ENCODE results near the gene HK1.

Gene HK1

DNA sequence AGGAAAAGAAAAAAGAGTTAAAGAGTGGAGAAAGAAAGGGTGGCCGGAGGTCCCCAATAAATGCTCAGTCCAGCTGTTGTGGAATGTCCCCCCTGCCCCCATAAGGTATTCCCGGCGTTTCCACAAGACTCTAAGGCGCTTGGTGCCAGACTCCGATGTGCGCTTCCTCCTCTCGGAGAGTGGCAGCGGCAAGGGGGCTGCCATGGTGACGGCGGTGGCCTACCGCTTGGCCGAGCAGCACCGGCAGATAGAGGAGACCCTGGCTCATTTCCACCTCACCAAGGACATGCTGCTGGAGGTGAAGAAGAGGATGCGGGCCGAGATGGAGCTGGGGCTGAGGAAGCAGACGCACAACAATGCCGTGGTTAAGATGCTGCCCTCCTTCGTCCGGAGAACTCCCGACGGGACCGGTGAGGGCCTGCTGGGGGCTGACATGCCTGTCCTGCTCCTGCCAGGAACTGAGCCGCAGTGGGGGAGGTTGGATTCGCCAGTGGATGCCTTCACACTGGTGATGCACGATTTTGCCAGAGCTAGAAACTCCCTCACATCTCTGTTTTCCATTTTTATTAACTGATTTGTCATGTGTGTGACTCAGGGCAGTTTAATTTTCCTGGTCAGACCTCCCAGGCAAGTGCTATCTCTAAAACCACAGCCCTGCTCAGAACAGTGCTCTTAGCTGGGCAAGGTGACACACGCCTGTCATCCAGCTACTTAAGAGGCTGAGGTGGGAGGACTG, 104.3 kb downstream of the HK1 start:
- DNase-seq, result no peak

DNA sequence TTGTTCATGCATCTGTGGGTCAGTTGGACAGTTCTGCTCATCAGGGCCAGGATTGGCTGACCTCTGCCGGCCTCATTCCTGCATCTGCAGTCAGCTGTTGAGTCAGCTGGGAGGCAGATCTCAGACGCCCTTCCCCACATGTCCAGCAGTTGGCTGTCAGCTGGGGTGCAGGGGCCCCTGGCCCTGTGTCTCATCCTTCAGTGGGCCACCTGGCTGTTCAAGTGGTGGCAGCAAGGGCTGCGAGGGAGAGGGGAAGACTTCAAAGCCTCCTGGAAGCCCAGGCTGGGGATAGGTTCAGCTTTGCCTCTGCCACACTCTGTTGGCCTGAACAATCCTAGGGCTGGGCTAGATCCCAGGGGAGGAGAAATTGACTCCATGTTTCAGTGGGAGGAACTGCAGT, 105.3 kb downstream of the HK1 start:
- no peak for DNase-seq

DNA sequence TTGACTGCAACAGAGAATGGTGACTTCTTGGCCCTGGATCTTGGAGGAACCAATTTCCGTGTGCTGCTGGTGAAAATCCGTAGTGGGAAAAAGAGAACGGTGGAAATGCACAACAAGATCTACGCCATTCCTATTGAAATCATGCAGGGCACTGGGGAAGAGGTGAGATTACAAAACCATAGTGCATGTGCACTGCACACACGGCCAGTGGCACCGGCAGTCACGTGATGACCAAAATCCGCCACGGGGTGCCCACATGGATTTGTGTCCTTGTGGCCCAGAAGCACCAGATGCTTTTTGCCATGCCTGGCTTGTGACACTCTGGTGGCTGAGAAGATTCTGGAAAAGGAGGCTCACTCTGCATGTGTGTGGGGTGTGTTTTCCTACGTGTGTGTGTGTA, 106.0 kb downstream of the HK1 start:
- DNase-seq, result no peak

GRCh38 chr10:69385454-69386350, 107.4 kb downstream of the HK1 start:
- DNase-seq, result no peak

DNA sequence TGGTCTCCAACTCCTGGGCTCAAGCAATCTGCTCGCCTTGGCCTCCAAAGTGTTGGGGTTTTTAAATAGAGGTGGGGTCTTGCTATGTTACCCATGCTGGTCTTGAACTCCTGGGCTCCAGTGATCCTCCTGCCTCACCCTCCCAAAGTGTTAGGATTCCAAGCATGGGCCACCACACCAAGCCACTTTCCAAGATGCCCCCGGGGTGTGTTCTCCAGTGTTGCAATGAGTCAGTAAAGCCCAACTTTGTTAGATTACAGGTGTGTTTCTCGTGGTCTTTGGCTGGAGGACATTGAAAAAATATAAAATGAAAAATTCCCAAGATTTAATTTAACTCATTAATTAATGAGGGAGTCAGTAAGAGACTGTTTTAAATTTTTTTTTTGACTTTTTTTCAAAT, 109.2 kb downstream of the HK1 start:
- no peak for DNase-seq

DNA sequence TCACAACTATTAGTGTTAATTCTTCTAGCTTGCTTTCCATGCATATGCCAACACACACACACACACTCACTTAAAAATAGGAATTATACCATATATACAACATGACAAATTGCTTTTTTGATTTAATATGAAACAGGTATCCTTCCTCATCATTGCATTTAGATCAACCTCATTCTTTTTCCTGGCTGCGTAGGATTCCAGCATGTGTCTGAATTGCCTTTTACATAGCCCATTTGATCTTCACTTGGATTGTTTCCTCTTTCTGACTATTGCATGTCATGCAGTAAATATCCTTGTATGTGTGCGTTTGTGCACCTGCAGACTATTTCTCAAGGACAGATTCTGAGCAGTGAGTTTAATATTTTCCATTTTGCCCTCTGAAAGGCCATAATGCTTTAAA, 110.2 kb downstream of the HK1 start:
- no peak for DNase-seq

GRCh38 chr10:69389827-69390490, 111.7 kb downstream of the HK1 start:
- DNase-seq, result no peak

GRCh38 chr10:69391158-69391557, 112.9 kb downstream of the HK1 start:
- DNase-seq, result no peak

GRCh38 chr10:69392481-69393000, 114.2 kb downstream of the HK1 start:
- peak; percentile 71 for DNase-seq

- no peak for DNase-seq
These were observed 115.7 kb downstream of the HK1 start for GRCh38 chr10:69394020-69394419.

DNA sequence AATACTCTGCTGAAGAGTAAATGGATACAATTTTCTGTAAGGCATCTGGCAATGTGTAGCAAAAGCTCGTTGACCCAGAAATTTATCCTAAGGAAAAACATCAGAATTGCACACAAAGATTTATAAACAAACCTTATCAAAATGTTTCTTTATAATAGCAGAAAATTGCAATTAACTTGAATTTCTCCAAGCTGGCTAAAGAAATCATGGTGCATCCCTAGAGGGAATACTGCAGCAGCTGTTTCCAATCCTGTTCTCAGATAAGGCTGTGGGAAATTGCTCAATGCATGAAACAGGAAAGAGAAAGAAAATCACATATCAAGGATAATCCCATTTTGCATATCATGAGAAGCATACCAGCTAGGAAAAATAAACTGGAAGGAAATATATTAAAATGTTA, 119.7 kb downstream of the HK1 start:
- no peak for DNase-seq

DNA sequence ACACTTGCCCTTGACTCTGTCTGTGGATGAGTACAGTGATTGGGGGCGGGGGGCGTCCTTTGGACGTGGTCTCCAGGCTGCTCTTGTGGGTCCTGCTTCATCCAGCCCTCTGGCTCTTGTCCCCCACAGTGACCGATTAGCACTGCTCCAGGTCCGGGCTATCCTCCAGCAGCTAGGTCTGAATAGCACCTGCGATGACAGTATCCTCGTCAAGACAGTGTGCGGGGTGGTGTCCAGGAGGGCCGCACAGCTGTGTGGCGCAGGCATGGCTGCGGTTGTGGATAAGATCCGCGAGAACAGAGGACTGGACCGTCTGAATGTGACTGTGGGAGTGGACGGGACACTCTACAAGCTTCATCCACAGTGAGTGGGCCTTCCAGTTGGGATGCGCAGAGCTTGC, 120.2 kb downstream of the HK1 start:
- DNase-seq, result no peak

DNA sequence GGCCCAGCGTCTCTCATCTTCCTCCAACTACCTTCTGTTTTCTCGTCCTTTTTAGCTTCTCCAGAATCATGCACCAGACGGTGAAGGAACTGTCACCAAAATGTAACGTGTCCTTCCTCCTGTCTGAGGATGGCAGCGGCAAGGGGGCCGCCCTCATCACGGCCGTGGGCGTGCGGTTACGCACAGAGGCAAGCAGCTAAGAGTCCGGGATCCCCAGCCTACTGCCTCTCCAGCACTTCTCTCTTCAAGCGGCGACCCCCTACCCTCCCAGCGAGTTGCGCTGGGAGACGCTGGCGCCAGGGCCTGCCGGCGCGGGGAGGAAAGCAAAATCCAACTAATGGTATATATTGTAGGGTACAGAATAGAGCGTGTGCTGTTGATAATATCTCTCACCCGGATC, 122.6 kb downstream of the HK1 start:
- no peak for DNase-seq

- DNase-seq, result no peak
These were observed 123.1 kb downstream of the HK1 start for GRCh38 chr10:69401416-69401815.

DNA sequence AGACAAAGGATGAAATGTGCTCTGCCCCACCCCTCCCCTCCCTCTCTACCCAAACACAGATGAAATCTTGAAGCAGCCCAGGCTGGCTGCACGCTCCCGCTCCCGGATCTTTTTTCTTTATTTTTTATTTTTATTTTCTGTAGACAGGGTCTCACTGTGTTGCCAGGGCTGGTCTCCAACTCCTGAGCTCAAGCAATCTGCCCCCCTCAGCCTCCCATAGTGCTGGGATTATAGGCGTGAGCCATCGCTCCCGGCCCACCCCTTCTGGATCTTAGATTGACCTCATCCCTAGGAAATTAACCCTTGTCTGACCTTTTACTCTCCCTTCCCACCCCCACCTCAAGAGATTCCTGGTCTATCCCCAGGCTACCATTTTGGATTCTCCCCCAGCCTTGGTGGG, 124.1 kb downstream of the HK1 start:
- DNase-seq, result no peak

- no peak for DNase-seq
These were observed 124.8 kb downstream of the HK1 start for GRCh38 chr10:69403066-69403465.

DNA sequence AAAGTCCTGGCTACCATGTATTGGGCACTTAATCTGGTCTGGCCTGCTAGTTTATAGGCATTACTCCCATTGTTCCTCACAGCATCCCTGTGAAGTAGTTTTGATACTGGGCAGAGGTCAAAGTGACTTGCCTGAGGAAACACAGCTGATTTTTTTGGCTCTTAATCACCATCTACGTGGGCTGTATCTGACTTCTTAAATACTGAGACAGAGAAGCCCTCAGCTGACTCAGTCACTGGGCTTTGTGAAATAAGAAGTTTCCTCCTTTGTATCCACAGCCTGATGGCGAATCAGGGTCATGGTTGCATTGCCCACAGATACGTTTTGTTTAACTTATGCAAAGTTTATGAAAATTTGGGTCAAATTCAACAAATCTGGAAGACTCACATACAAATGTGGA, 125.2 kb downstream of the HK1 start:
- no peak for DNase-seq

DNA sequence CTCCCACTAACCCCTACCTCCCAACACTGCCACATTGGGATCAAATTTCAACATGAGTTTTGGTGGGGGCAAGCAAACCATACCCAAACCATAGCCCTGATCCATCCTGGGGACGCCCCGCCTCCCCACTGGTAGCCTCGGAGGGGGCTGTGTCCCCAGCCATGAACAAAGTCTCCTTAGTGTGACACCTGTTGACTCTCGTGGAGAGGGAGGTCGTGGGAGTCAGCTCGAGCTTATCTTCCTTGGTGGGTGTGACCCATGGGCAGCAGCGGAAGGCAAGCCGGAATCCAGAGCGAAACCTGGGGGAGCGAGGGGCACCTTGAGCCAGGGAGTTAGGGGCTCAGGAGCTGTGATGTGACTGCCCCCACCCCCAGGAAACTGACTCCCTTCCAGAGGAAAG, 126.5 kb downstream of the HK1 start:
- DNase-seq, result no peak

DNA sequence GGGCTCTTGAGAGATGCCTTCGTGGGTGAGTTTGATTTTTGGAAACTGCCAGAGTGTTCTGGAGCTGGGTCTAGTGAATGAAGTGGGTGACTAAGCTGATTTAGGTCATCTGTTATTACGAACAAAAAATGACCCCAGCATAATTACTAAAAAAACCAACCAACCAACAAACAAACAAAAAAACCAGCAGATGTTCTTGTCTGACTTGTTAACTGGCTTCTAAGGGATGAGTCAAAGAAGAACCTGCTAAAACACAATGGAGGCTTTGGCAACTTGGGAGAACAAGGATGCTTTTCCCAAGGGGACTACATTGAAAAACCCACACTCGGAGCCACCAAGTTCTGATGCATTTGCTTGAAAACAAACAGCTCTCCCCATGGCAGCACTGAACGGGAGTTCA, 126.9 kb downstream of the HK1 start:
- no peak for DNase-seq

GRCh38 chr10:69406302-69406811, 128.1 kb downstream of the HK1 start:
- no peak for DNase-seq

DNA sequence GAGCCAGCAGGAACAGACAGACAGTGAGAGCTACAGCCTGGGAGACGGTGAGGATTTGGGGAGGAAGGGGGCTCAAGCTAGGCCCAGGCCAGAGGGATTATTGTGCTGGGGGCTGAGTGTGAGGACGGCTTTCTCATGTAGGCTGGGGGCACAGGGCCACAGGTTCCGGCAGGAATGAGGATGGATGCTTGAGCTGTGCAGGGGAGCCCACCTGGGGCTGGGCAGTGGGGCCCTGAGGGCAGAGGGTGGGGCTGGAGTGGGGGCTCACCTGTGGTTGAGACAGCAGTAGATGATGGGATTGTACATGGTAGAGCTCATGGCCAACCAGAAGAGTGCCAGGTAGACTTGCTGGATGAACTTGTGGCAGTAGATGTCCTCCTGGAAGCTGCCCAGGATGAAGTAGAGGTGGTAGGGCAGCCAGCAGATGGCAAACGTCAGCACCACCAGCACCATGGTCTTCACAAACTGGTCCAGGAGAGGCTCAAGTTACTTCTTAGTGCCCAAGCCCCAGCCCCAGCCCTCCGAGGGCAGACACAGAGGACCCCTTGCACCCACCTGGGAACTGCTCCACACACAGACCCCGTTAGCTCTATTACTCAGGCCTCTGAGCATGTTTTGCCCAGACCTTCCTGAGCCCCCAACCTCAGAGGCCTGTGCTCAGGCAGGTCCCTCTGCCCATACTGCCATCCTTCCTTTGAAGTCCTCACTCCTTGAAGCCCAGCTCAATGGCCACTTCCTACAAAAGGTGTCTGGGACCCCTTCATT, 128.7 kb downstream of the HK1 start:
- no peak for DNase-seq

DNA sequence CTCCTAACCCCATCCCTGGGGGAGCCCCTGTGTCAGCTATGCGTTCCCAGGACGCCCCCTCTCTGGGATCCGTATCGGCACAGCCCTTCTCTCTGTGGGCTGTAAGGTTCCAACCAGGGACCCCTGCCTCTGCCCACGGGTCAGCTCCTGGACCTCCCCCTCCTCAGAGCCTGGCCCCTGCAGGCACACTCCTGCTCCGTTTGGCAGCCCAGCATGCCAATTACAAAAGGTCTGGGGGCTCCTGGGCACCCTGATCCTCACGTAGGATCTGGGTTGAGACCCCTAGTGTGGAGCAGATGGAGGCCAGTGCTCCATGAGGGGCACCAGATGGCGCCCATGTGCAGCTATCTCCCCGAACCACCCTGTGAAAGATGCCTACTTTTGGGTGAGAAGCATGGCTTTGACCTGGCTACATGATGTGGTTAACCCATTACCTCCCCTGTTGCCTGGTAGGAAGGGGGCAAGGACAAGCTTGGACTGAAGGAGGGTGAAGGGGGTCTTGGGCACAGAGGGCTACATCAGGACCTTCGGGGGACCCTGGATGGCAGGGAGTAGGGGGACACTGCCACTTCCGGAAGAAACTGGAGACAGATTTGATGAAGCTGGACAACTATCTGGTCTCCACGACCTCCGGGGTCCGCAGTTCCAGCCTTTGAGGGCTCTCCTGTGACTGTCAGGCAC, 129.5 kb downstream of the HK1 start:
- no peak for DNase-seq
